ENCODE data around the gene IFT80.

- no peak for TF ChIP-seq CHD4 (IDR thresholded peaks at IDR 0.05)
- TF ChIP-seq YBX1 (IDR thresholded peaks at IDR 0.05), result no peak
- no peak for TF ChIP-seq ZBTB4 (CRISPR knock-in tag; IDR thresholded peaks at IDR 0.05)
- no peak for TF ChIP-seq CTCF (IDR thresholded peaks at IDR 0.05 in 2 of 3, conservative IDR thresholded peaks at IDR 0.05 in 1 of 3; ENCODE audit: control insufficient read depth in 2 of 3, extremely low read depth in 1 of 3, insufficient read depth in 1 of 3, low read depth in 3 of 3, low read length in 3 of 3)
- TF ChIP-seq SIN3A (IDR thresholded peaks at IDR 0.05; ENCODE audit: low read depth, low read length), result no peak
- no peak for TF ChIP-seq RBBP5 (conservative IDR thresholded peaks at IDR 0.05)
These were observed 178.0 kb downstream of the IFT80 start for GRCh38 chr3:160221019-160221418.

Measured in GM12878 (cell line).